GM21447 (cell line): Measurements from ENCODE around the gene NPC1.
"Not testable (repeated sequence)": the region's sequence is repeated elsewhere in the genome, so short reads cannot be mapped to it uniquely, and the experiment has no call there.

ENCODE experiments used
- ATAC-seq: cut with Tn5 transposase; IDR thresholded peaks from one replicate; pipeline ENCODE4 v1.9.1; 2021; ENCODE audit not compliant: unreplicated experiment

Gene NPC1

DNA sequence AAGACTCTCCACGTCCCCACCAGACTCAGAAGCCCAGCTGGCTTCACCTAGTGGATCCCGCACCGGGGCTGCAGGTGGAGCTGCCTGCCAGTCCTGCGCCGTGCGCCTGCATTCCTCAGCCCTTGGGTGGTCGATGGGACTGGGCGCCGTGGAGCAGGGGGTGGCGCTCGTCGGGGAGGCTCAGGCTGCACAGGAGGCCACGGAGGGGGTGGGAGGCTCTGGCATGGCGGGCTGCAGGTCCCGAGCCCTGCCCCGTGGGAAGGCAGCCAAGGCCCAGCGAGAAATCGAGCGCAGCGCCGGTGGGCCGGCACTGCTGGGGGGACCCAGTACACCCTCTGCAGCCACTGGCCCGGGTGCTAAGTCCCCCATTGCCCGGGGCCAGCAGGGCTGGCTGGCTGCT, 8.8 kb downstream of the NPC1 start:
- not testable (repeated sequence) for ATAC-seq

DNA sequence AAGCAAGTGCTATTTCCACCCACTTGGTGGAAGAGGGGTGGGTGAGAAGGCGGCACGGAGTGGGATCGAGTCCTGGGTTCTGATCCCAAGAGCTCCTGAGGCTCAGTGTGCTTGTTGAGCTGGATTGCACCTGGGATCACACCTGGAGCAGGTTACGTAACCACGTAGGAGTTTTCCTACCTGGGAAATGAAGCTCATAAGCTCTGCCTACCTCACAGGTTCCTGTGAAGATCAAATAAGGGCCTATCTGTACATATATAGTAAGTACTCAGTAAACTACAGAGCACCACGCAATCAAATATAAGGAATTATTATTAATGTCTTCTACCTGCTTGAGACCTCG, 11.0 kb downstream of the NPC1 start:
- no peak for ATAC-seq

DNA sequence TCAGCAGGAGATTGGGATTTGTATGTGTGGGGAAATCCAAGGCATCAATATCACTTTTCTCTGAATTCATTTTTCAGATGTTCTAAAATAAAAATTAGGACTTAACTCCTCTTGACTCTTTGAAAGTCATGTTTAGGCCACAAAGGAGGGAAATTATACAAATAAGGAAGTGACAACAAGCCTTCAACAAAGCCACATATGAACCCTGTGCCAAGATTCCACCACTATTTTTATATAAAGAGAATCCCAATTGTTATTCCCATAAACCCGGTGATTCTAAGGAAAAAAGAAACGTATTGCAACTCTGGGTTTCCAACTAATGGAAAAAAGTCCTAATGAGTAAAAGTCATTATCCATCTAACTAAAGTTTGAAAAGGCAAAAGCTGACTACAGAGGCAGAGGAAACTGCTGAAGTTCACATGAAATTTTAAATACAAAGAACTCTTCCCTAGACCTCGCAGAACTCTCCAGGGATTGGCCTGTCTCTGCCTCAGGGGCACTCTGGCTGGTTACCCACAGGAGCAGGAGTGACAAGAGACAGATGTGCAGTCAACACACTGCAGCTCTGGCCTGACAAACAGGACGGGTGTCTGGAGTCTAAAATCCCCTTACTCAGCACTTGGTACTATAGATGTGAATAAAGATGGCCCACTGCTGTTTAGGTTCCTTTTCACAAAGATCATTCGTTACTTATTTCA, 11.5 kb downstream of the NPC1 start:
- no peak for ATAC-seq

- ATAC-seq, result no peak
Observed at GRCh38 chr18:23573626-23574431, 12.5 kb downstream of the NPC1 start.

GRCh38 chr18:23573020-23573419, 13.3 kb downstream of the NPC1 start:
- ATAC-seq, result no peak

DNA sequence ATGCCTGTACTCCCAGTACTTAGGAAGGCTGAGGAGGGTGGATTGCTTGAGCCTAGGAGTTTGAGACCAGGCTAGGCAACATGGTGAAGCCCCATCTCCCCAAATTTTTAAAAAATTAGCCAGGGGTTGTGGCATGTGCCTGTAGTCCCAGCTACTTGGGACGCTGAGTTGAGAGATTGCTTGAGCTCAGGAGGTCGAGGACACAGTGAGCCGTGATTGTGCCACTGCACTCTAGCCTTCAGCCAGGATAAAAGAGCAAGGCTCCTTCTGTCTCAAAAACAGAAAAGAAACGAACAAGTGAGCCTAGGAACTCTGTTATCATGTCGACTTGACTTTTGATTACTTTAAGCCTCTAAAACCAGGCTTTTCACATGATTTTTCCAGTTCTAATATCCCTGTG, 13.7 kb downstream of the NPC1 start:
- ATAC-seq, result no peak

DNA sequence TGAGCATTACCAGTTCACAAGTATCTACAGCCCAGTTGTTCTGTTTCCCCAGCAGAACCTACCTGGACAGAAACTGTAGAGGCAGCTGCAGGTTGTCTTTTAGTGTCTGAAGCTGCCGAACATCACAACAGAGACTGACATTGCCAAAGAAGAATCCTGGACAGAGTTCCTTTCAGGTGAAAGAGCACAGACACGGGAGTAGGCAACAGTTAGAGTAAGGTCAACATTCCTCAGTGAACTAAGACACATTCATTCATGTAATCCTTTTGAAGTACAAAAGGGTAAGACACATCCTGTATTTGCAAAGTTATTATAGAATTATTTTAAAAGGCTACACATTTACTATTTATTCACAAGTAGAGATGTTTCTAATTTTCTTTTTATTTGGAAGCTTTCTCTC, 14.3 kb downstream of the NPC1 start:
- no peak for ATAC-seq

GRCh38 chr18:23570912-23571504, 15.3 kb downstream of the NPC1 start:
- ATAC-seq, result no peak

DNA sequence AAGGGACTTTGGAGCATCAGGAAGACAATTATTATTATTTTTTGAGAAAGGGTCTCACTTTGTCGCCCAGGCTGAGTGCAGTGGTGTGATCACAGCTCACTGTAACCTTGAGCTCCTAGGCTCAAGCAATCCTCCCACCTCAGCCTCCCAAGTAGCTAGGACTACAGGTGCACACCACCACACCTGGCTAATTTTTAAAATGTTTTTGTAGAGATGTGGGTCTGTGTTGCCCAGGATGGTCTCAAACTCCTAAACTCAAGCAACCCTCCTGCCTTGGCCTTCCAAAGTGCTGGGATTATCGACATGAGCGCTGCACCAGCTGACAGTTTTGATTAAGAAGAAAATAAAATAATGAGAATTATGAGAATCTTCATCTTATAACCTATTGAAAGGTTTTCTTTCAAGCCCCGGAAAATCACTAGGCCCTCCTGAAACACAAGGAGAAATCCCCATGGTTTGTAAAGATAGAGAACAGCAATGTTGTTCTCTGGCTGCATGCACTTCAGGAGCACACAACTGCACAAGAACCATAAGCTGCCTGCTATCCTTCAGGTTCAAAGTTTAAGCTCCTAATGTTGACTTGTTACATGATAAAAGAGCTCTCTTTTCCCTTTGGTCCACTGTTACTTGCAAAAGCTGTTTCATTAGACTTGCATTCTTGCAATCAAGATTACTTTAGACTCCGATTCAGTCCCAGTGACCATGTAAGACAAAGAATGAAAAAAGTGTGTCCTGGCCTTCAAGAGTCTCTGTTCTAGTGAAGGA, 16.8 kb downstream of the NPC1 start:
- ATAC-seq, result no peak

GRCh38 chr18:23568281-23569138, 17.8 kb downstream of the NPC1 start:
- ATAC-seq, result no peak

DNA sequence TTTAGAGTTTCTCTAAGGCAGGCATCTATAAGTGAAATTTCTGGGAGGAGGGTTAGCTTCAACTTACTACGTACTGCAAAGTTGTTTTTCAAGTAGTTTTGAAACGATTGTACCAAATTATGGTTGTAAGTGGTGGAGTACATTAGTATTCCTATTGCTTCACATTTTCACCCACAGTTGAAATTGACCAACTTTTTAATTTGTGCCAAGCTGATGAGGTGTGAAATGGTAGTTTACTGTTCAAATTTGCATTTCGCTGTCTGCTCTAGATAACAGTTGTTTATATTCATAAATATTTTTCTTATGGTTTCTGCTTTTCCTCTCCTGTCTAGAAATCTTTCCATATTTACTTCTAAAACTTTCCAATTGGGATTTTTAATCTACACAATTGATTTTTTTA, 18.6 kb downstream of the NPC1 start:
- no peak for ATAC-seq

- ATAC-seq, result no peak
Observed at GRCh38 chr18:23565916-23566547, 20.3 kb downstream of the NPC1 start.

DNA sequence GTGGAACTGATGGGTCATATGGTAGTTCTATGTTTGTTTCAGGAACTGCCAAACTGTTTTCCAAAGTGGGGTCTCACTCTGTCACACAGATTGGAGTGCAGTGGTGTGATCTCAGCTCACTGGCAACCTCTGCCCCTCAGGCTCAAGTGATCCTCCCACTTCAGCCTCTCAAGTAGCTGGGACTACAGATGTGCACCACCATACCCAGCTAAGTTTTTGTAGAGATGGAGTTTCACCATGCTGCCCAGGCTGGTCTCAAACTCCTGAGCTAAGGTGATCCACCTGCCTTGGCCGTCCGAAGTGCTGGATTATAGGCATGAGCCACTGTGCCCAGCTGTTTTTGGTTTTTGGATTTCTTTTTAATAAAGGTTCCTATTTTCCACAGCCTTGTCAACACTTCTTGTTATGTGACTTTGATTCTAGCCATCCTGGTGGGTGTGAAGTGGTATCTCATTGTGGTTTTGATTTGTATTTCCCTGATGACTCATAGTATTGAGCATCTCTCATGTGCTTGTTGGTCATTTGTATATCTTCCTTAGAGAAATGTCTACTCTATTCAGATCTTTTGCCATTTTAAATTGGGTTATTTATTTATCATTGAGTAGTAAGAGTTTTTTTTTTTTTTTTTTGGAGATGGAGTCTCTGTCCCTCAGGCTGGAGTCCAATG, 22.8 kb downstream of the NPC1 start:
- ATAC-seq, result no peak

DNA sequence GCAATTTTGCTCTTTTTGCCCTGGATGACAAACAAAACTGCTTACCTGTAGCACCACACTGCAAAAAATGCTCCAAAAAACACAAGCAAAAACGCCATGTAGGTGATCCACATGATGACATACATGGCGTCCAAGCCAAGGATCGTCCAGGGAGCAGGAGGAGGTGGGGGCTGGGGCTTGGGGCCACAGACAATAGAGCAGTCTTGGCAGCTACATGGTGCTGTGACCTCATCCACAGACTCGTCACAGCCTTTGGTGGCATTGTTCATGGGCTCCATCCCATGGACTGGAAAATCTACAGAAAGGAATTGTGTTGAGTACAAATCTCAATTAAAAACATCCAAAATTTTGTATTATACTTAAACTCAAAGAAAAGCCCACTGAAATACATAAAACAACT, 26.1 kb downstream of the NPC1 start:
- ATAC-seq, result no peak

- ATAC-seq, result not testable (repeated sequence)
Observed at GRCh38 chr18:23557511-23557910, 28.8 kb downstream of the NPC1 start.

DNA sequence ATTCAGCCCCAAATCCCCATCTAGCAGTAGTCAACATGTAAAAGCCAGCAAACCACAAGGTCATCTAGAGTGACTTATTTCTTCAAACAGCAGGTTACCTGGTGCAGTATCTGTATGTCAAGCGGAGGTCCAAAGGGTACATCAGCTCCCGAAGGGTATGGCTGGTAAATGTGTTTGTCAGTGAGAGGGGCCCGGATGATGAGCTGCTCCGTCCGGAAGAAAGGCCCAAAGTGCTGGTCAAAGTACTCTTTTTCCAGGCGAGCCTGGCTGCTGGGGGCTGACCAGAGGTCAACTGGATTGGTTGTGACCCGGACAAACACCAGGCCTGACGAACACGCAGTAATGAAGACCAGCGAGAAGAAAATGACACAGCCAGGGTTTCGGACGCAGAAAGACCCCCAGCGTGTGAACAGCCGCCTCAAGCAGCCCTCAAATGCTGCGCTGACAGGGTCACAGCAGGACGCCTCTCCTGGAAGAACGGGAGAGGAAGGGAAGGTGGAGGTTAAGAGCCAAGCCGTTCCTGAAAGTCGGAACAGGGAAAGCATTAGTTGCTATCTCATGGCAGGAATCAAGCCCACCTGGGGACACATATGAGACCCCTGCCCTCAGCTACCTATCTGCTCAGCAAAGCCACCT, 30.0 kb downstream of the NPC1 start:
- ATAC-seq, result no peak

- ATAC-seq, result no peak
Observed at GRCh38 chr18:23553887-23554286, 32.4 kb downstream of the NPC1 start.

GRCh38 chr18:23552505-23552904, 33.8 kb downstream of the NPC1 start:
- no peak for ATAC-seq

DNA sequence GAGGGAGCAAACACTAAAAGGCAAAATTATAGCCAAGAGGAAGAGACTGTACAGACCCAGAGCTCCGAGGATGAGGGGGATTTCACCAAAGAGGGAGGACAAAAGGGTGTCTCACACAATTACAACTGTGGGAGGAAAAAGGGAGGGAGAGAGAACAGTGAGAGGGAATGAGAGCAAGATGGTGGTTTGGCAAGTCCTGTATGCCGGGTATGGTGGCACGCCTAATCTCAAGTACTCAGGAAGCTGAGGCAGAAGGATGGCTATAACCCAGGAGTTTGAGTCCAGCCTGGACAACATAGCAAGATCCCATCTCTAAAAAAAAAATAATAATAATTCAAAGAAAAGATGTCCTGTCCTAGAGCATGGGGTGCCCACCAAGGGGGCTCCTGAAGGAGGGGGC, 34.3 kb downstream of the NPC1 start:
- ATAC-seq, result no peak
